HCT116 (cell line): Measurements from ENCODE around the gene CNKSR3. TPM values are rescaled to one million over a fixed set of nuclear protein-coding genes. Genes with fewer than 3 reads are reported as not detected.

ENCODE experiments used
- ATAC-seq: fragments of 200-7000 bp; cut with Tn5 transposase; 2 replicates; pipeline ENCODE4 v1.9.1; 2020; ENCODE audit warnings: mild to moderate bottlenecking, moderate library complexity
- BruUV-seq: library from RNA; stranded (reverse); fragments of 400-500 nt; replicated peaks from 2 replicates; lab custom pipeline; 2021; lab: Mats Ljungman, UMichigan
- CTCF ChIA-PET: fragments of 300-600 bp; sonication (Branson Sonifier 250); formaldehyde crosslinking; loops from one replicate; lab custom pipeline; 2021; ENCODE audit warnings: antibody characterized with exemption; lab: Charles Lee
- POLR2A ChIA-PET: fragments of 300-600, 350-600 bp; sonication (Branson Sonifier 250); formaldehyde crosslinking; loops from one replicate; lab custom pipeline; 2021; ENCODE audit warnings: antibody characterized with exemption; lab: Charles Lee
- RAD21 ChIA-PET, 2 experiments: fragments of 300-600 bp; sonication (Branson Sonifier 250); formaldehyde crosslinking; loops; one replicate each; lab custom pipeline; 2023; ENCODE audit warnings: low total read pairs in 2 of 2; ENCODE audit not compliant: uncharacterized antibody in 2 of 2, unreplicated experiment in 2 of 2, low non-redundant PET in 1 of 2; lab: Charles Lee
- DNase-seq: peaks from one replicate; pipeline ENCODE4 v3.0.0-alpha.2; 2010; ENCODE audit warnings: low read depth, low spot score
- H2AFZ ChIP-seq: fragments of 200-600 bp; shearing (Covaris generic), sonication (generic); 2 replicates; pipeline ENCODE4 v1.6.1; 2017; ENCODE audit warnings: low read depth, mixed run types, mixed read lengths, antibody characterized with exemption, low read length; ENCODE audit not compliant: poor library complexity, severe bottlenecking
- H3K27ac ChIP-seq: 2 replicates; pipeline ENCODE4 v1.5.1; 2012; ENCODE audit warnings: low read depth, low read length
- H3K27me3 ChIP-seq: fragments of 200-600 bp; sonication (generic); 2 replicates; pipeline ENCODE4 v1.6.1; 2016; ENCODE audit warnings: mixed run types, low read length, mixed read lengths; ENCODE audit not compliant: insufficient read depth
- H3K36me3 ChIP-seq, 2 experiments: fragments of 200-500 bp in 1 of 2; fragments of 200-600 bp in 1 of 2; sonication (Bioruptor generic) in 1 of 2; sonication (generic) in 1 of 2; 2 replicates each; pipeline versions ENCODE4 v1.5.1 to v1.6.1; 2014 to 2016; ENCODE audit warnings: low read length in 2 of 2, inconsistent platforms in 1 of 2, mixed read lengths in 1 of 2, mixed run types in 1 of 2; ENCODE audit not compliant: insufficient read depth in 2 of 2, control insufficient read depth in 1 of 2
- H3K4me1 ChIP-seq, 2 experiments: fragments of 200-600 bp in 1 of 2; sonication (generic) in 1 of 2; 2 replicates each; pipeline versions ENCODE4 v1.5.1 to v1.6.1; 2012 to 2017; ENCODE audit warnings: low read length in 2 of 2, inconsistent platforms in 1 of 2, mild to moderate bottlenecking in 1 of 2, mixed read lengths in 1 of 2, mixed run types in 1 of 2, moderate library complexity in 1 of 2; ENCODE audit not compliant: insufficient read depth in 2 of 2, control insufficient read depth in 1 of 2
- H3K4me2 ChIP-seq: fragments of 200-600 bp; sonication (generic); 2 replicates; pipeline ENCODE4 v1.6.1; 2017; ENCODE audit warnings: mixed run types, low read length, mixed read lengths
- H3K4me3 ChIP-seq, 2 experiments: fragments of 200-600 bp in 1 of 2; sonication (generic) in 1 of 2; replicated peaks in 1 of 2; 2 replicates each; pipeline ENCODE4 v1.5.1; 2011 to 2016; ENCODE audit warnings: low read length in 2 of 2, control low read depth in 1 of 2, low read depth in 1 of 2, mild to moderate bottlenecking in 1 of 2, mixed read lengths in 1 of 2, mixed run types in 1 of 2
- H3K79me2 ChIP-seq: fragments of 200-600 bp; sonication (generic); 2 replicates; pipeline ENCODE4 v1.6.1; 2017; ENCODE audit warnings: mild to moderate bottlenecking, mixed run types, low read length, moderate library complexity, mixed read lengths; ENCODE audit not compliant: insufficient read depth
- H3K9ac ChIP-seq: fragments of 200-600 bp; sonication (generic); 2 replicates; pipeline ENCODE4 v1.6.1; 2016; ENCODE audit warnings: low read length, mixed read lengths
- H3K9me2 ChIP-seq: fragments of 200-600 bp; sonication (generic), shearing (Covaris generic); 2 replicates; pipeline ENCODE4 v1.6.1; 2017; ENCODE audit warnings: mixed run types, mild to moderate bottlenecking, moderate library complexity; ENCODE audit not compliant: insufficient read depth
- H3K9me3 ChIP-seq, 2 experiments: fragments of 200-500 bp in 1 of 2; fragments of 200-600 bp in 1 of 2; sonication (Bioruptor generic) in 1 of 2; sonication (generic) in 1 of 2; 2 replicates each; pipeline ENCODE4 v1.6.1; 2014 to 2017; ENCODE audit warnings: low read length in 2 of 2, mixed read lengths in 2 of 2, inconsistent platforms in 1 of 2, low read depth in 1 of 2, mild to moderate bottlenecking in 1 of 2, mixed run types in 1 of 2, moderate library complexity in 1 of 2; ENCODE audit not compliant: control insufficient read depth in 1 of 2, insufficient read depth in 1 of 2
- H4K20me1 ChIP-seq: fragments of 200-600 bp; sonication (generic), shearing (Covaris generic); 2 replicates; pipeline ENCODE4 v1.6.1; 2017; ENCODE audit warnings: mixed run types, mild to moderate bottlenecking, moderate library complexity; ENCODE audit not compliant: insufficient read depth
- CEBPB ChIP-seq: IDR thresholded peaks from 2 replicates; pipeline ENCODE4 v1.6.1; 2012; ENCODE audit warnings: low read depth
- ELF1 ChIP-seq: IDR thresholded peaks from 2 replicates; pipeline ENCODE4 v1.6.1; 2012; ENCODE audit warnings: low read depth, borderline replicate concordance
- EZH2phosphoT487 ChIP-seq: fragments of 200-600 bp; IDR thresholded peaks from 2 replicates; pipeline ENCODE4 v1.6.1; 2018; ENCODE audit warnings: antibody characterized with exemption, borderline replicate concordance
- FOSL1 ChIP-seq: IDR thresholded peaks from 2 replicates; pipeline ENCODE4 v1.6.1; 2012; ENCODE audit warnings: low read depth
- POLR2A ChIP-seq: IDR thresholded peaks from 2 replicates; pipeline ENCODE4 v1.7.0; 2011; ENCODE audit warnings: borderline replicate concordance; ENCODE audit not compliant: insufficient read depth, insufficient read length; ENCODE audit errors: extremely low read depth
- POLR2AphosphoS5 ChIP-seq: IDR thresholded peaks from 2 replicates; pipeline ENCODE4 v1.6.1; 2011; ENCODE audit warnings: mild to moderate bottlenecking, low read depth, low read length, moderate library complexity
- RAD21 ChIP-seq: IDR thresholded peaks from 2 replicates; pipeline ENCODE4 v1.6.1; 2012; ENCODE audit warnings: low read depth, mild to moderate bottlenecking
- SIN3A ChIP-seq: IDR thresholded peaks from 2 replicates; pipeline ENCODE4 v1.6.1; 2012; ENCODE audit warnings: low read depth
- SP1 ChIP-seq: IDR thresholded peaks from 2 replicates; pipeline ENCODE4 v1.6.1; 2012; ENCODE audit warnings: low read depth
- SRF ChIP-seq: IDR thresholded peaks from 2 replicates; pipeline ENCODE4 v1.6.1; 2012; ENCODE audit warnings: low read depth
- ZFX ChIP-seq: fragments of 450-650 bp; IDR thresholded peaks from 2 replicates; pipeline ENCODE4 v1.6.1; 2017
- ZNF274 ChIP-seq: fragments of 200-500 bp; sonication (Bioruptor generic); IDR thresholded peaks from 2 replicates; pipeline ENCODE4 v1.6.1; 2014; ENCODE audit warnings: mild to moderate bottlenecking, low read depth, low read length, inconsistent platforms
- intact Hi-C: fragments of 100-400 bp; cut with micrococcal nuclease; formaldehyde crosslinking; loops from 2 replicates; pipeline ENCODE4 v1.10.0; 2022
- total RNA-seq: library from RNA; stranded (reverse); gene quantifications from one replicate; pipeline ENCODE4 v1.2.1, GENCODE V29; 2021; ENCODE audit not compliant: unreplicated experiment
- TF ChIP-seq, protein P1 (sequence below): IDR thresholded peaks from 2 replicates; pipeline ENCODE4 v1.6.1; 2012
- TF ChIP-seq, protein P2 (sequence below), 3 experiments: fragments of 200-600 bp in 1 of 3; sonication (generic) in 1 of 3; IDR thresholded peaks in 2 of 3; conservative IDR thresholded peaks in 1 of 3; 2 replicates each; pipeline ENCODE4 v1.5.1; 2012 to 2017; ENCODE audit warnings: low read depth in 2 of 3, low read length in 2 of 3, antibody characterized with exemption in 1 of 3, borderline replicate concordance in 1 of 3, control low read depth in 1 of 3, mild to moderate bottlenecking in 1 of 3, mixed read lengths in 1 of 3, mixed run types in 1 of 3, moderate library complexity in 1 of 3; ENCODE audit not compliant: insufficient read depth in 1 of 3

The CNKSR3 gene
- total RNA-seq, 1 experiment from 2014 or later: 15.4 TPM

DNA sequence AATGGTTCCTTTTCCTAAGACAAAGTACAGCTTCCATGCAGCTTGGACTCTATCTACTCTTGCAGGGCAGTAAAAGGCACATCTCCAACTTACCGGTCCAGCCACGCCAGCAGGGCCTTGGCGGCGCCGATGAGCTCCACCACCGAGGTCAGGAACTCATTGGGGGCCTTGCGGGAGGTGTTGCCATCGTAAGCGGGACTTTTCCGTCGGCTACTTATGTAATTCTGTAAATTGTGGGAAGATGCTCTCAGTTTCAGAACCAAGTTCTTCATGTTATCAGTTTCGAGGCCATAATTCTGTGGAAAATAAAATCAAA is 68.5 kb downstream of the CNKSR3 start:
- H3K4me2 ChIP-seq: no peak overlapping the region
- no peak overlapping the region for H2AFZ ChIP-seq
- H3K27me3 ChIP-seq: no peaks in the 10 kb centered on the region
- intact Hi-C loops: no loop called here
- no peaks in the 10 kb centered on the region for H3K4me1 ChIP-seq
- POLR2A ChIA-PET: no interaction called here
- H3K4me3 ChIP-seq: no peak overlapping the region
- H3K27ac ChIP-seq: no peak overlapping the region
- no TSS peak for BruUV-seq
- DNase-seq: no peak
- ATAC-seq: no peak
- H3K9me3 ChIP-seq: no peaks in the 10 kb centered on the region
- no peak overlapping the region for H3K9ac ChIP-seq
- TF ChIP-seq SP1 (no peak), ZNF274 (no peak), FOSL1 (no peak), SIN3A (no peak), EZH2phosphoT487 (no peak), ZFX (no peak), POLR2A (no peak), CEBPB (no peak), ELF1 (no peak), POLR2AphosphoS5 (no peak), SRF (no peak), RAD21 (no peak)
- TF ChIP-seq, protein P1, sequence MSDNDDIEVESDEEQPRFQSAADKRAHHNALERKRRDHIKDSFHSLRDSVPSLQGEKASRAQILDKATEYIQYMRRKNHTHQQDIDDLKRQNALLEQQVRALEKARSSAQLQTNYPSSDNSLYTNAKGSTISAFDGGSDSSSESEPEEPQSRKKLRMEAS: no peak
- TF ChIP-seq, protein P2, sequence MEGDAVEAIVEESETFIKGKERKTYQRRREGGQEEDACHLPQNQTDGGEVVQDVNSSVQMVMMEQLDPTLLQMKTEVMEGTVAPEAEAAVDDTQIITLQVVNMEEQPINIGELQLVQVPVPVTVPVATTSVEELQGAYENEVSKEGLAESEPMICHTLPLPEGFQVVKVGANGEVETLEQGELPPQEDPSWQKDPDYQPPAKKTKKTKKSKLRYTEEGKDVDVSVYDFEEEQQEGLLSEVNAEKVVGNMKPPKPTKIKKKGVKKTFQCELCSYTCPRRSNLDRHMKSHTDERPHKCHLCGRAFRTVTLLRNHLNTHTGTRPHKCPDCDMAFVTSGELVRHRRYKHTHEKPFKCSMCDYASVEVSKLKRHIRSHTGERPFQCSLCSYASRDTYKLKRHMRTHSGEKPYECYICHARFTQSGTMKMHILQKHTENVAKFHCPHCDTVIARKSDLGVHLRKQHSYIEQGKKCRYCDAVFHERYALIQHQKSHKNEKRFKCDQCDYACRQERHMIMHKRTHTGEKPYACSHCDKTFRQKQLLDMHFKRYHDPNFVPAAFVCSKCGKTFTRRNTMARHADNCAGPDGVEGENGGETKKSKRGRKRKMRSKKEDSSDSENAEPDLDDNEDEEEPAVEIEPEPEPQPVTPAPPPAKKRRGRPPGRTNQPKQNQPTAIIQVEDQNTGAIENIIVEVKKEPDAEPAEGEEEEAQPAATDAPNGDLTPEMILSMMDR (IDR thresholded peaks at IDR 0.05 in 2 of 3, conservative IDR thresholded peaks at IDR 0.05 in 1 of 3; ENCODE audit: borderline replicate concordance in 1 of 3, insufficient read depth in 1 of 3, low read depth in 2 of 3, low read length in 2 of 3): no peak
- H3K79me2 ChIP-seq: no peaks in the 10 kb centered on the region
- CTCF ChIA-PET: no interaction called here
- no peaks in the 10 kb centered on the region for H3K9me2 ChIP-seq
- H3K36me3 ChIP-seq: no peaks in the 10 kb centered on the region
- RAD21 ChIA-PET: no interaction called here
- no peaks in the 10 kb centered on the region for H4K20me1 ChIP-seq
